DMS114 treated with DMSO at 0.1 percent for 48 hours (cell line): ENCODE data around the gene NEMP2.
"Not testable (repeated sequence)": the region's sequence is repeated elsewhere in the genome, so short reads cannot be mapped to it uniquely, and the experiment has no call there.

Experiments
- DNase-seq: peaks from one replicate; lab custom pipeline; 2025; ENCODE audit not compliant: unreplicated experiment; lab: John Stamatoyannopoulos, UW

NEMP2 gene

DNA sequence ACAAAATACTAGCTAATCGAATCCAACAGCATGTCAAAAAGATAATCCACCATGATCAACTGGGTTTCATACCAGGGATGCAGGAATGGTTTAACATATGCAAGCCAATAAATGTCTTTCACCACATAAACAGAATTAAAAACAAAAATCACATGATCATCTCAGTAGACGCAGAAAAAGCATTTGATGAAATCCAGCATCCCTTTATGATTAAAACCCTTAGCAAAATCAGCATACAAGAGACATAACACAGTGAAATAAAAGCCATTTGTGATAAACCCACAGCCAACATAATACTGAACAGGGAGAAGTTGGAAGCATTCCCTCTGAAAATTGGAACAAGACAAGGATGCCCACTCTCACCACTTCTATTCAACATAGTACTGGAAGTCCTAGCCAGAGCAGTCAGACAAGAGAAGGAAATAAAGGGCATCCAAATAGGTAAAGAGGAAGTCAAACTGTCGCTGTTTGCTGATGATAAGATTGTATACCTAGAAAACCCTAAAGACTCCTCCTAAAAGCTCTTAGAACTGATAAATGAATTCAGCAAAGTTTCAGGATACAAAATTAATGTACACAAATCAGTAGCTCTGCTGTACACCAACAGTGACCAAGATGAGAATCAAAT lies 39.8 kb downstream of the NEMP2 start:
- not testable (repeated sequence) for DNase-seq

GRCh38 chr2:190493095-190493494 lies 41.4 kb downstream of the NEMP2 start:
- no peak for DNase-seq

DNA sequence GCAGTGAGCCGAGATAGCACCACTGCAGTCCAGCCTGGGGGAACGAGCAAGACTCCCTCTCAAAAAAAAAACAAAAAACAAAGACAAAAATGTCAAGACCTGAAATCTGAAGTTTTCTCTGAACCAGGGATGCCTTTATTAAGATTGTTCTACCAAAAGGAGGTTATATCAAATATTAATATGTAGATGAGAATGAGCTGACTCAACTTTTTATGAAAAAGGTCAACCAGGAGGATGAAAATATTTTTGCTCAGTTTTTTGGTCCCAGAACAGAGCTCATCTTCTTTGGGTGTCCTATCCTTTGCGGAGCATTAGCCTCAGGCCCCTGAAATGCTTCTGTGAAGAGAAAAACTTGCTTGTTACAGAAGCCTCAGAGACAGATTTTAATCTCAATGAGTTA lies 44.0 kb downstream of the NEMP2 start:
- no peak for DNase-seq

- no peak for DNase-seq
Measured at GRCh38 chr2:190489475-190489874, 45.0 kb downstream of the NEMP2 start.

- no peak for DNase-seq
Measured at GRCh38 chr2:190488516-190489233, 45.8 kb downstream of the NEMP2 start.

DNA sequence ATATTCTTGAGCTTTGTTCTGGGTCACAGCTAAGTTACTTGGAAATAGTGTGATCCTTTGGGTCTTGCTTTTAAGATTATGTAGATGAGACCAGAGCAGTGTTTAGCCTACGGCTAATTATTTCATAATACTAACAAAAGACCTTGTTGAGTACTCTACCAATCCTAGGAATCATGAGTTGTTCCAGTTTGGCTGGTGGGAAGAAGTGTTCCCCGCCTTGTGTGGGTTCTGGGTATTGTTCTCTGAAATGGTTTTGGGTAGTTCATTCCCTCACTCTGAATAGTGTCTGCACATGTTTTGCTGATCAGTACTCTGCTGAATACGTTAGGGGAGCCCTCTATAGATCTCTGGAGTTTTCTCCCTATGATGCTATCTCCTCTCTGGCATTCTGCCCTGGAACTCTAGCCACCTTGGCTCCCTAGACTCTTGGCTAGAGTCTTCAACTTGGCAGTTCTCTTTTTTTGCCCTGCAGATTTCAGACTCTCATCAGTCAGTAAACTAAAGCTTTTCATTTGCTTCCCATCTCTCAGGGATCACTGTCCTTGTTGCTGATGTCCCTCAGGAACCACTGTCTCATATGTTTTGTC lies 48.4 kb downstream of the NEMP2 start:
- DNase-seq, result no peak

DNA sequence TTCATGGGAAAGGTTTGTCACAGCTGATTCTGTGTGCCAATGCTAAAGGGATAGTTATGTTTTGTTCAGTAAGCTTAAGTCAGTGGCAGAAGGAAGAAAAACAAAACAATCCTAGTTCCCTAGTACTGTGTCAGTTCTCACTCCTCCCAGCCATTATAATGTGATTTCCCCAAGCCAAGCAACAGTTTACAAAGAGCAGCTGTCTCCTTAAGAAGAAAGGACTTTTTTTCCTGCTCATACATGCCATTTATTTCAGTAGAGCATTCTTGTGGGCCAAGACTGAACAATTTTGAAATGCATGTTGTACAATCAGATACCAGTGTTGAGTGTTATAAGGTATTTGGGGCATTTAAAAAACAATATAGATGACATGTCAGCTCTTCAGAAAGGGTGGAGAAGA lies 52.1 kb downstream of the NEMP2 start:
- no peak for DNase-seq

DNA sequence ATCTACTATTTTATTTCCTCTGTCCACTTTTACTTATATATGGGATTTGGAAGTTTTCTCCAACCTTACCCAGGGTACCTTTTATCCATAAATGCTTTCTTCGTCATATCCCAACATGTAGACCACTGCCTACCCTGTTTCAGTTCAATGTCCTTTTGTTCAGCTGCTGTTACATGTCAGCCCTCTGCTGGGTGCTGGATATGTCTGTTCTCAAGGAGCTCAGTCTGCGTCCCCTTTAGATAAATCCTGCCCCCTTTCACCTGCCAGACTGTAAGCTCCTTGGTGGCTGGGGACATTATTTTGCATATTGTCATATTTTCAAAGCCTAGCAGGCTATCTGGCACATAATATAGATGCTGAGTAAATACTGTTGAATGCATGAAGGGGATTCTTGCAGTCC lies 53.2 kb downstream of the NEMP2 start:
- DNase-seq, result no peak

DNA sequence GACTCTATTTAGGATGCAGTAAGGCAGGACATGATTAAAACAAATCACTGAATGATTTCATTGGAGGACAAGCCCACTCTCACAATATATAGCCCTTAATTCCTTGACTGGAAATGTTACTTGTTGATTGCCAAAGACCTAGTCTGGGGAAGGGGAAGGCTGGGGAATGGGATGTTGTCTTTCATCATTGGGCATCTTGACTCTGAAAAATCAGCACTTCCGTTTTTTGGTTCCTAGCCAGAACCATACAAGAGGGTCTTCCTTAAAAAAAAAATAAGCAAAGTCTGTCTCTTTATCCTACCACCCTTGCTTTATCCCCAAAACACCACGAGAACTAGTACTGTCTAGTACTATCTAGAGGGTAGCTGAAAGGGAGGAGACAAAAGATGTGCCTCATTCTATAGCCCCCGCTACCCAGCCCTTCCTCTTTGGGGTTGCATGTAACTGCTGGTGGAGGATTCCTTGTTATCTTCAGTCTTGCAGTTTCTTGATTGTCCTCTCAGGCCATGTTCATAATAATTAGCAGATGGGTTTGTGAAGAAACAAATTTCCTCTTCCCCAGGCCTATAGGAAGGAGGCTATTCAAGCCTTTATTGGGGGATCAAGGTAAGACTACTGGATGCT lies 55.8 kb downstream of the NEMP2 start:
- no peak for DNase-seq

- DNase-seq, result no peak
Measured at GRCh38 chr2:190477661-190478454, 56.7 kb downstream of the NEMP2 start.

- no peak for DNase-seq
Measured at GRCh38 chr2:190470256-190470826, 64.2 kb downstream of the NEMP2 start.

DNA sequence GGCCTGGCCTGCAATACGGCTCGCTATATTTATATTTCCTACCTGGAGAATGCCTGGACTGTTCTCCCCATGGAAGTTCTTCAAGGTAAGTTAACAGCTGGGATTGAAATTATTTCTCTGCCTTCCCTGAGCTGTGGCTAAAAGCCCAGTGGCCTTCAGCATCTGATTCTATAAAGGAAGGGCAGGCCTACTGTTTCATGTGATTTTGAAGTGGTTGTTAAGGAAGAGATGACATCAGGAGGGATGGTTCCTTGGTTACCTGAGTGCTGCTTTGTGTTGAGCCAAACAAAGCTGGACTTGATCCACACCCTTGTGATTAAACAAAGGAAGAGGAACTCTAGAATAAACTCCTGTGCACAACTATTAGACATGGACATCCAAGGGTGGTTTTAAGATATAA lies 64.8 kb downstream of the NEMP2 start:
- DNase-seq, result no peak

GRCh38 chr2:190468814-190469569 lies 65.5 kb downstream of the NEMP2 start:
- no peak for DNase-seq

GRCh38 chr2:190468354-190468753 lies 66.2 kb downstream of the NEMP2 start:
- not testable (repeated sequence) for DNase-seq

GRCh38 chr2:190467575-190468083 lies 66.9 kb downstream of the NEMP2 start:
- DNase-seq, result no peak

DNA sequence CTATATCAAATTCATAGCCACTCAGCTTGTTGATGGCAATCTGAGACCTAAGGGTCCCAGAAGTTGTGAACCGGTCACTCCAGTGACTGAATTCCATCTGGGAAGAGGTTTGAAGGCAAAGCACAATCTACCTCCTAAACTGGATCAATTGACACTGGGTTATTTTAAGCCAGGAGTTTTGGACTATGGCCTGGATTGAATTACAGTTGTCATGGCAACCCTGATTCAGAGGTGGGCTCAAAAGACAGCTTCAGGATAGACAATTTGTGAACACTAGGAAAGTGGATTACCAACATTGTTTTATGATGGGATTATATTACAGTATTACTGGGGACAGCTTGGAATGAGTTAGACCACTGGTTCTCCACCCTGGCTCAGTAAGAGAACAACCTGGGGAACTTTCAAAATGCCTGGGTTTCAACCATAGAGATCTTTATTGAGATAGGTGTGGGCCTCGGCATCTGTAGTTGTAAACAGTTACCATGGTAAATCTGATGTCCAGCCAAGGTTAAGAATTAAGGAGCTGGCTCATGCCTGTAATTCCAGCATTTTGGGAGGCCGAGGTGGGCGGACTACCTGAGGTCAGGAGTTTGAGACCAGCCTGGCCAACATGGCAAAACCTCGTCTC lies 67.6 kb downstream of the NEMP2 start:
- DNase-seq, result no peak

DNA sequence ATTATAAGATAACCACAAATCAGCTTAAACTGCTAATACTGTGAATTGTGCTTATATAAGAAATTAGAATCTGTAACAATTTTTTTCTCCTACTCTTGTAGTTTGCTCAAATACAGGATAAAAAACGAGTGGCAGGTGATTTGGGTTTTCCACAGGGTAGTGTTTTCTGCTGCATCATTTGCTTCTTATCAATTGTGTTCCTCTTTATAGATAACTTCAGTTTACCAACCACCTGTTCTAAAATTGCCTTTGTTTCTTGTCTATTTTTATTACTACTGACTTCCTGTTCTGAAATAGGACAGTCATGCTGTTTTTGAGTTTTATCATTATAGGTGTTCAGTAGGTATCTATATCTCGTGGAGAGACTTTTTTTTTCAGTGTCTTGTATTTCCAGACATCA lies 69.5 kb downstream of the NEMP2 start:
- no peak for DNase-seq

DNA sequence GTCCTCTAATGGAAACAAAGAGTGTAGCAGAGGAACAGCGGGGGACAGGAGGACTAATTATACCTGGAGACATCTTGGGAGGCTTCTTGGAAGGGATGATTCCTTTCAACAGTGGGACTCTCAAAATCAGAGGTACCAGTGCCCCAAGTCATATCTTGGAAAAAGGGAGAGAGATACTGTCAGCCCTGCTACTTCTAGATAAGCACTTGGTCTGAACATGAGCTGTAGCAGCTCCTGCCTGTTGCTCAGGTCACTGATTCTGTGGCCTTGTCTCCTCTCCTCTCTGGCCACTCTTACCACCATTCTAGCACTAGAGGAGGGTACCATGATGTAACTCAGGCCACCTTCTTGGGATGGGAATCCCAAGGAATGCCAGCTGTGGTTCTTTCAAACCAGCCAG lies 71.9 kb downstream of the NEMP2 start:
- no peak for DNase-seq

- no peak for DNase-seq
Measured at GRCh38 chr2:190462181-190462580, 72.3 kb downstream of the NEMP2 start.

GRCh38 chr2:190460487-190460886 lies 74.0 kb downstream of the NEMP2 start:
- DNase-seq, result no peak
